H1 (cell line): ENCODE measurements around the gene COQ8A. TPM values are rescaled to one million over a fixed set of nuclear protein-coding genes. Genes with fewer than 3 reads are reported as not detected.

ENCODE experiments used
- CTCF ChIA-PET: fragments of 300-600 bp; sonication (Branson Sonifier 250); formaldehyde crosslinking; loops from one replicate; lab custom pipeline; 2021; ENCODE audit not compliant: partially characterized antibody; lab: Charles Lee
- POLR2A ChIA-PET: fragments of 300-600 bp; sonication (Branson Sonifier 250); formaldehyde crosslinking; loops from one replicate; lab custom pipeline; 2021; ENCODE audit warnings: inconsistent platforms; ENCODE audit not compliant: partially characterized antibody; lab: Charles Lee
- DNase-seq, 2 experiments: peaks; one replicate each; pipeline versions ENCODE4 v3.0.0 to v3.0.0-alpha.2; 2010 to 2022; ENCODE audit warnings: low spot score in 2 of 2, low read depth in 1 of 2, mixed read lengths in 1 of 2
- FAIRE-seq: peaks from 2 replicates; lab custom pipeline; 2011; peaks lifted over from hg19 to GRCh38; lab: Jason Lieb, UNC
- H2AFZ ChIP-seq: 2 replicates; pipeline ENCODE4 v1.8.1; 2012; ENCODE audit warnings: low read length, inconsistent platforms
- H2AK5ac ChIP-seq: 2 replicates; pipeline ENCODE4 v1.6.1; 2013; ENCODE audit warnings: low read depth, low read length
- H2BK120ac ChIP-seq: replicated peaks from 2 replicates; pipeline ENCODE3; 2013; ENCODE audit warnings: low read depth, low read length, inconsistent platforms
- H2BK12ac ChIP-seq: 2 replicates; pipeline ENCODE4 v1.6.1; 2013; ENCODE audit warnings: low read depth, low read length
- H2BK15ac ChIP-seq: 2 replicates; pipeline ENCODE4 v1.6.1; 2013; ENCODE audit warnings: low read length
- H2BK20ac ChIP-seq: 2 replicates; pipeline ENCODE4 v1.6.1; 2013; ENCODE audit warnings: low read length
- H2BK5ac ChIP-seq: 2 replicates; pipeline ENCODE4 v1.6.1; 2013; ENCODE audit warnings: low read depth, low read length
- H3K14ac ChIP-seq: 2 replicates; pipeline ENCODE4 v1.6.1; 2013; ENCODE audit warnings: inconsistent platforms; ENCODE audit not compliant: insufficient read length
- H3K18ac ChIP-seq: 2 replicates; pipeline ENCODE4 v1.6.1; 2013; ENCODE audit warnings: low read length; ENCODE audit errors: extremely low read depth
- H3K23ac ChIP-seq: 2 replicates; pipeline ENCODE4 v1.6.1; 2013; ENCODE audit warnings: inconsistent platforms; ENCODE audit not compliant: insufficient read length
- H3K23me2 ChIP-seq: 2 replicates; pipeline ENCODE4 v1.6.1; 2013; ENCODE audit warnings: low read depth, low read length
- H3K27ac ChIP-seq: 2 replicates; pipeline ENCODE4 v1.6.1; 2011; ENCODE audit warnings: low read depth, low read length, inconsistent platforms
- H3K27me3 ChIP-seq, 4 experiments: replicated peaks in 1 of 4; 1 replicate in 1 of 4; 2 replicates in 3 of 4; pipeline versions ENCODE4 v1.6.1 to v1.8.1; 2011 to 2013; ENCODE audit warnings: low read length in 3 of 4, mild to moderate bottlenecking in 3 of 4, inconsistent platforms in 2 of 4, mixed read lengths in 2 of 4, moderate library complexity in 1 of 4; ENCODE audit not compliant: control insufficient read depth in 3 of 4, insufficient read depth in 3 of 4; ENCODE audit errors: extremely low read depth in 1 of 4
- H3K36me3 ChIP-seq, 4 experiments: 2 replicates each; pipeline versions ENCODE4 v1.6.1 to v1.8.1; 2011 to 2013; ENCODE audit warnings: mild to moderate bottlenecking in 4 of 4, low read length in 3 of 4, moderate library complexity in 2 of 4, control low read depth in 1 of 4, inconsistent platforms in 1 of 4; ENCODE audit not compliant: insufficient read depth in 4 of 4, control insufficient read depth in 2 of 4
- H3K4ac ChIP-seq: replicated peaks from 2 replicates; pipeline ENCODE3; 2013; ENCODE audit warnings: low read length, low read depth, mixed read lengths, inconsistent platforms; ENCODE audit not compliant: insufficient read length
- H3K4me1 ChIP-seq, 4 experiments: replicated peaks in 1 of 4; 1 replicate in 1 of 4; 2 replicates in 3 of 4; pipeline versions ENCODE4 v1.6.1 to v1.8.1; 2011 to 2013; ENCODE audit warnings: low read length in 3 of 4, inconsistent platforms in 2 of 4, mixed read lengths in 1 of 4; ENCODE audit not compliant: insufficient read depth in 4 of 4, control insufficient read depth in 3 of 4
- H3K4me2 ChIP-seq, 2 experiments: 2 replicates each; pipeline versions ENCODE4 v1.6.1 to v1.8.1; 2011 to 2013; ENCODE audit warnings: low read depth in 2 of 2, low read length in 2 of 2, control low read depth in 1 of 2, inconsistent platforms in 1 of 2, mild to moderate bottlenecking in 1 of 2; ENCODE audit not compliant: insufficient read depth in 1 of 2
- H3K4me3 ChIP-seq, 4 experiments: fragments of 200-600, 300-600 bp in 1 of 4; sonication (generic), shearing (Covaris generic), sonication (Bioruptor Twin) in 1 of 4; 2 replicates each; pipeline versions ENCODE4 v1.5.1 to v1.8.1; 2011 to 2016; ENCODE audit warnings: low read length in 4 of 4, low read depth in 3 of 4, control low read depth in 2 of 4, inconsistent platforms in 2 of 4, mild to moderate bottlenecking in 2 of 4, mixed read lengths in 1 of 4, moderate library complexity in 1 of 4; ENCODE audit not compliant: insufficient read depth in 2 of 4; ENCODE audit errors: extremely low read depth in 1 of 4
- H3K56ac ChIP-seq: replicated peaks from 2 replicates; pipeline ENCODE3; 2013; ENCODE audit warnings: low read depth, mild to moderate bottlenecking, mixed read lengths, low read length, inconsistent platforms; ENCODE audit not compliant: insufficient read length
- H3K79me1 ChIP-seq: 2 replicates; pipeline ENCODE4 v1.6.1; 2013; ENCODE audit warnings: low read depth, low read length, control low read depth
- H3K79me2 ChIP-seq, 2 experiments: 2 replicates each; pipeline versions ENCODE4 v1.6.1 to v1.8.1; 2012 to 2013; ENCODE audit warnings: low read length in 2 of 2, mild to moderate bottlenecking in 2 of 2, inconsistent platforms in 1 of 2; ENCODE audit not compliant: insufficient read depth in 2 of 2, control insufficient read depth in 1 of 2
- H3K9ac ChIP-seq, 4 experiments: replicated peaks in 1 of 4; 1 replicate in 1 of 4; 2 replicates in 3 of 4; pipeline versions ENCODE4 v1.6.1 to v1.8.1; 2011 to 2013; ENCODE audit warnings: low read depth in 3 of 4, low read length in 3 of 4, control low read depth in 2 of 4, mild to moderate bottlenecking in 2 of 4, moderate library complexity in 2 of 4, inconsistent platforms in 1 of 4; ENCODE audit errors: extremely low read depth in 1 of 4
- H3K9me3 ChIP-seq, 2 experiments: 2 replicates each; pipeline versions ENCODE4 v1.6.1 to v1.8.1; 2012 to 2013; ENCODE audit warnings: mild to moderate bottlenecking in 2 of 2, moderate library complexity in 2 of 2, control low read depth in 1 of 2, inconsistent platforms in 1 of 2, low read depth in 1 of 2, low read length in 1 of 2, mixed read lengths in 1 of 2; ENCODE audit not compliant: insufficient read depth in 2 of 2
- H4K20me1 ChIP-seq, 2 experiments: replicated peaks in 1 of 2; 2 replicates each; pipeline versions ENCODE3 to v1.8.1; 2011 to 2013; ENCODE audit warnings: inconsistent platforms in 2 of 2, low read length in 2 of 2, mild to moderate bottlenecking in 1 of 2; ENCODE audit not compliant: insufficient read depth in 2 of 2, control insufficient read depth in 1 of 2
- H4K5ac ChIP-seq: 2 replicates; pipeline ENCODE4 v1.6.1; 2013; ENCODE audit warnings: low read length, low read depth, mixed read lengths, inconsistent platforms; ENCODE audit not compliant: insufficient read length
- H4K8ac ChIP-seq: 2 replicates; pipeline ENCODE4 v1.8.0; 2013; ENCODE audit warnings: mild to moderate bottlenecking, moderate library complexity, low read length, inconsistent platforms; ENCODE audit not compliant: insufficient read depth; ENCODE audit errors: extremely low read depth
- H4K91ac ChIP-seq: replicated peaks from 2 replicates; pipeline ENCODE3; 2013; ENCODE audit warnings: low read length, mixed read lengths, inconsistent platforms; ENCODE audit not compliant: insufficient read length
- CEBPB ChIP-seq: IDR thresholded peaks from 2 replicates; pipeline ENCODE4 v1.6.1; 2012; ENCODE audit warnings: low read depth, low read length
- EP300 ChIP-seq, 2 experiments: IDR thresholded peaks; 1 replicate in 1 of 2; 2 replicates in 1 of 2; pipeline ENCODE4 v1.6.1; 2011 to 2012; ENCODE audit warnings: low read depth in 2 of 2, low read length in 2 of 2, mild to moderate bottlenecking in 2 of 2, borderline replicate concordance in 1 of 2, inconsistent platforms in 1 of 2, moderate library complexity in 1 of 2
- GTF2F1 ChIP-seq: IDR thresholded peaks from 2 replicates; pipeline ENCODE4 v1.6.1; 2012; ENCODE audit warnings: low read depth, low read length, improper control_type of control experiment, borderline replicate concordance
- JUN ChIP-seq: IDR thresholded peaks from 2 replicates; pipeline ENCODE4 v1.6.1; 2011; ENCODE audit warnings: low read depth, mild to moderate bottlenecking, improper control_type of control experiment, low read length
- KDM1A ChIP-seq: fragments of 200-600, 300-600 bp; sonication (generic); IDR thresholded peaks from 2 replicates; pipeline ENCODE4 v1.7.1; 2016; ENCODE audit warnings: mild to moderate bottlenecking, low read length, borderline replicate concordance
- NRF1 ChIP-seq: IDR thresholded peaks from 2 replicates; pipeline ENCODE4 v1.6.1; 2011; ENCODE audit warnings: mild to moderate bottlenecking, low read depth, low read length, improper control_type of control experiment
- PHF8 ChIP-seq: fragments of 200-600 bp; sonication (generic); conservative IDR thresholded peaks from 2 replicates; pipeline ENCODE4 v1.7.1; 2012; ENCODE audit warnings: low read depth, mild to moderate bottlenecking, inconsistent platforms, low read length, moderate library complexity
- POLR2A ChIP-seq, 2 experiments: IDR thresholded peaks; 1 replicate in 1 of 2; 2 replicates in 1 of 2; pipeline ENCODE4 v1.6.1; 2011; ENCODE audit warnings: low read depth in 2 of 2, low read length in 2 of 2, mild to moderate bottlenecking in 2 of 2; ENCODE audit errors: control extremely low read depth in 1 of 2
- SP2 ChIP-seq: IDR thresholded peaks from 2 replicates; pipeline ENCODE4 v1.6.1; 2012; ENCODE audit warnings: mild to moderate bottlenecking, low read length, inconsistent platforms
- TAF1 ChIP-seq: IDR thresholded peaks from 2 replicates; pipeline ENCODE4 v1.6.1; 2011; ENCODE audit warnings: mild to moderate bottlenecking, low read depth, low read length
- USF2 ChIP-seq: IDR thresholded peaks from 2 replicates; pipeline ENCODE4 v1.6.1; 2011; ENCODE audit warnings: low read length, improper control_type of control experiment
- YY1 ChIP-seq: IDR thresholded peaks from 2 replicates; pipeline ENCODE4 v1.6.1; 2011; ENCODE audit warnings: low read depth, mild to moderate bottlenecking, low read length
- WGBS, 2 experiments: shearing (Covaris generic) in 1 of 2; methylation state at CpG; one replicate each; pipeline versions ENCODE4 v1.1.6 to v1.1.7; 2013 to 2015; ENCODE audit warnings: low lambda C conversion rate in 2 of 2, mixed read lengths in 2 of 2, inconsistent platforms in 1 of 2, low coverage in 1 of 2, missing lambda C conversion rate in 1 of 2; ENCODE audit not compliant: insufficient replicate concordance in 2 of 2, insufficient coverage in 1 of 2, insufficient read length in 1 of 2; ENCODE audit errors: extremely low coverage in 1 of 2, missing lambda C conversion rate in 1 of 2; 5-methylcytosine and 5-hydroxymethylcytosine counted together
- polyA plus RNA-seq, 7 experiments: library from polyadenylated mRNA; depleted of rRNA in 3 of 7; stranded (reverse) in 5 of 7; unstranded in 2 of 7; fragments of >200 nt in 5 of 7; fragments of 200-250 nt in 2 of 7; gene quantifications; 1 replicate in 5 of 7; 2 replicates in 1 of 7; 4 replicates in 1 of 7; pipeline versions ENCODE4 v1.2.1 to v1.2.3, GENCODE V29; 2011 to 2013; ENCODE audit warnings: missing spikeins in 2 of 7, mixed read lengths in 2 of 7
- total RNA-seq: library from RNA; stranded (reverse); fragmentation: NEBNext Ultra II Directional; extraction: Animal tissue kit (Norgen Biotek cat#: 25700); gene quantifications from 2 replicates; pipeline ENCODE4 v1.2.1, GENCODE V29; 2021
- TF ChIP-seq, protein P1 (sequence below): IDR thresholded peaks from 2 replicates; pipeline ENCODE4 v1.6.1; 2011; ENCODE audit warnings: low read depth, mild to moderate bottlenecking, low read length; ENCODE audit not compliant: insufficient read depth

COQ8A gene
- total and polyA plus RNA-seq, 2 of the 8 experiments (the other 6 are each of a cell fraction or from before 2014, with no cell fraction given), result 28.5 to 38.9 TPM

- H2BK15ac ChIP-seq, result no peak overlapping the region
- no peak overlapping the region for H3K14ac ChIP-seq
- no peaks in the 10 kb centered on the region for H3K36me3 ChIP-seq
- no peak overlapping the region for H2AK5ac ChIP-seq
- no peaks in the 10 kb centered on the region; the same call in 1 of the 2 replicates for H3K23me2 ChIP-seq
- no peak overlapping the region for H3K9ac ChIP-seq
- no peak overlapping the region for H3K18ac ChIP-seq
- H4K91ac ChIP-seq, result no peak overlapping the region
- H4K5ac ChIP-seq, result no peak overlapping the region
- H3K4me3 ChIP-seq, result no peak overlapping the region
- H4K8ac ChIP-seq, result no peak overlapping the region
- peaks cover 4 to 5% of the 10 kb centered on the region in 2 experiments for H4K20me1 ChIP-seq
- H2BK12ac ChIP-seq, result no peak overlapping the region
- no peak overlapping the region for H3K4me2 ChIP-seq
- DNase-seq, result no peak
- no peak overlapping the region for H3K4ac ChIP-seq
- peaks cover 8% of the 10 kb centered on the region for H3K79me1 ChIP-seq
- no peak overlapping the region for H2AFZ ChIP-seq
- ChIA-PET CTCF (interaction anchor here (0.9 kb wide), 1 partner anchor 8 kb away, joined by 3 read pairs; the partner anchor contains the start of gene COQ8A), POLR2A (interaction anchor here (3.6 kb wide), 1 partner anchor 9 kb away, joined by 18 read pairs; the partner anchor contains the start of gene COQ8A)
- H3K79me2 ChIP-seq, result peaks cover 0 to 63% of the 10 kb centered on the region in 2 experiments; a peak in 2 of 4 replicates
- no peaks in the 10 kb centered on the region for H3K27me3 ChIP-seq
- TF ChIP-seq YY1 (no peak), KDM1A (no peak), POLR2A (IDR thresholded peaks at IDR 0.05; ENCODE audit: control extremely low read depth in 1 of 2, low read depth in 2 of 2, low read length in 2 of 2) (no peak), SP2 (no peak), PHF8 (no peak), JUN (no peak), CEBPB (no peak), GTF2F1 (no peak), USF2 (no peak), TAF1 (no peak), EP300 (IDR thresholded peaks at IDR 0.05; ENCODE audit: borderline replicate concordance in 1 of 2, low read depth in 2 of 2, low read length in 2 of 2) (no peak), NRF1 (no peak)
- TF ChIP-seq, protein P1, sequence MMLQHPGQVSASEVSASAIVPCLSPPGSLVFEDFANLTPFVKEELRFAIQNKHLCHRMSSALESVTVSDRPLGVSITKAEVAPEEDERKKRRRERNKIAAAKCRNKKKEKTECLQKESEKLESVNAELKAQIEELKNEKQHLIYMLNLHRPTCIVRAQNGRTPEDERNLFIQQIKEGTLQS, result no peak
- no peak overlapping the region for H3K23ac ChIP-seq
- no peaks in the 10 kb centered on the region; a peak in 1 of 4 replicates for H3K9me3 ChIP-seq
- 91% methylated on average over 6 of the region's 6 CpGs; no CpG with 5 or more reads in 1 of the 2 experiments for WGBS, 2 experiments
- H3K4me1 ChIP-seq, result peaks cover 0 to 6% (median 2%) of the 10 kb centered on the region in 4 experiments; a peak in 4 of 7 replicates
- no peak overlapping the region for H3K27ac ChIP-seq
- no peak overlapping the region for H2BK120ac ChIP-seq
- H3K56ac ChIP-seq, result no peak overlapping the region
- no peak overlapping the region for H2BK20ac ChIP-seq
- no peak for FAIRE-seq
- no peak overlapping the region for H2BK5ac ChIP-seq
These were observed 8.4 kb downstream of the COQ8A start for GRCh38 chr1:226948480-226948879.
